ENCODE results near the gene GJD3. TPM values are rescaled to one million over a fixed set of nuclear protein-coding genes. Genes with fewer than 3 reads are reported as not detected.
A peak's percentile ranks its signal among the peaks of the same experiment; 100 is the strongest.

The GJD3 gene
- total RNA-seq, 2 donors from 2014 or later = 1.3 TPM; not detected in 1

- Histone ChIP-seq H3K36me3 (replicated peaks in 1 of 2; ENCODE audit: insufficient read depth in 1 of 2, low read depth in 2 of 2) (no peaks in the 10 kb centered on the region), H3K4me1 (peaks cover 86% of the 10 kb centered on the region), H3K27me3 (no peaks in the 10 kb centered on the region), H3K27ac (peak overlapping the region in 1 of 4 donors; percentile 41), H3K4me3 (no peak overlapping the region), H3K9me3 (no peaks in the 10 kb centered on the region)
- ATAC-seq = no peak
- no peak for DNase-seq
- 81 to 87% methylated on average over 2 of the region's 2 CpGs for WGBS, 2 donors
- intact Hi-C loops (cut with DNase I) = no loop called here
- no peak for TF ChIP-seq POLR2A (IDR thresholded peaks at IDR 0.05)
- TF ChIP-seq CTCF (IDR thresholded peaks at IDR 0.05) = no peak
Measured at GRCh38 chr17:40328386-40328766, 36.2 kb downstream of the GJD3 start.

GRCh38 chr17:40327735-40328385 lies 36.7 kb downstream of the GJD3 start:
- WGBS, 2 donors = 27 to 31% methylated on average over 3 of the region's 3 CpGs
- Histone ChIP-seq H3K36me3 (replicated peaks in 1 of 2; ENCODE audit: insufficient read depth in 1 of 2, low read depth in 2 of 2) (no peaks in the 10 kb centered on the region), H3K27ac (peak overlapping the region in 3 of 4 donors; percentile 4 to 54 (median 41)), H3K4me3 (no peak overlapping the region), H3K4me1 (peaks cover 86% of the 10 kb centered on the region), H3K27me3 (no peaks in the 10 kb centered on the region), H3K9me3 (no peaks in the 10 kb centered on the region)
- intact Hi-C loops (cut with DNase I) = no loop called here
- DNase-seq (peak in 1 of 4 donors; percentile 23), ATAC-seq (no peak)
- TF ChIP-seq POLR2A (IDR thresholded peaks at IDR 0.05) (no peak), CTCF (IDR thresholded peaks at IDR 0.05) (no peak)

GRCh38 chr17:40327244-40327729 lies 37.2 kb downstream of the GJD3 start:
- DNase-seq = no peak
- ATAC-seq = no peak
- WGBS, 2 donors = 77 to 100% methylated on average over 1 to 4 of the region's 4 CpGs
- no peak overlapping the region for H3K4me3 ChIP-seq
- no peaks in the 10 kb centered on the region for H3K36me3 ChIP-seq (replicated peaks in 1 of 2; ENCODE audit: insufficient read depth in 1 of 2, low read depth in 2 of 2)
- no peaks in the 10 kb centered on the region for H3K9me3 ChIP-seq
- no peak for TF ChIP-seq CTCF (IDR thresholded peaks at IDR 0.05)
- no peak for TF ChIP-seq POLR2A (IDR thresholded peaks at IDR 0.05)
- H3K27me3 ChIP-seq = no peaks in the 10 kb centered on the region
- H3K27ac ChIP-seq = peak overlapping the region in 3 of 4 donors; percentile 4 to 54 (median 41)
- intact Hi-C loops (cut with DNase I) = no loop called here
- H3K4me1 ChIP-seq = peaks cover 86% of the 10 kb centered on the region

- no peaks in the 10 kb centered on the region for H3K36me3 ChIP-seq (replicated peaks in 1 of 2; ENCODE audit: insufficient read depth in 1 of 2, low read depth in 2 of 2)
- H3K4me1 ChIP-seq = peaks cover 86% of the 10 kb centered on the region
- H3K27ac ChIP-seq = peak overlapping the region in 3 of 4 donors; percentile 4 to 54 (median 18)
- WGBS, 2 donors = 9 to 19% methylated on average over 1 of the region's 1 CpG
- TF ChIP-seq CTCF (IDR thresholded peaks at IDR 0.05) (no peak), POLR2A (IDR thresholded peaks at IDR 0.05) (no peak)
- no peak overlapping the region for H3K4me3 ChIP-seq
- no peak for DNase-seq
- ATAC-seq = no peak
- intact Hi-C loops (cut with DNase I) = no loop called here
- no peaks in the 10 kb centered on the region for H3K9me3 ChIP-seq
- H3K27me3 ChIP-seq = no peaks in the 10 kb centered on the region
Measured at GRCh38 chr17:40326832-40327199, 37.7 kb downstream of the GJD3 start.

Data from body of pancreas (tissue), 4 donors.